ENCODE results near the gene RPUSD4.

DNA sequence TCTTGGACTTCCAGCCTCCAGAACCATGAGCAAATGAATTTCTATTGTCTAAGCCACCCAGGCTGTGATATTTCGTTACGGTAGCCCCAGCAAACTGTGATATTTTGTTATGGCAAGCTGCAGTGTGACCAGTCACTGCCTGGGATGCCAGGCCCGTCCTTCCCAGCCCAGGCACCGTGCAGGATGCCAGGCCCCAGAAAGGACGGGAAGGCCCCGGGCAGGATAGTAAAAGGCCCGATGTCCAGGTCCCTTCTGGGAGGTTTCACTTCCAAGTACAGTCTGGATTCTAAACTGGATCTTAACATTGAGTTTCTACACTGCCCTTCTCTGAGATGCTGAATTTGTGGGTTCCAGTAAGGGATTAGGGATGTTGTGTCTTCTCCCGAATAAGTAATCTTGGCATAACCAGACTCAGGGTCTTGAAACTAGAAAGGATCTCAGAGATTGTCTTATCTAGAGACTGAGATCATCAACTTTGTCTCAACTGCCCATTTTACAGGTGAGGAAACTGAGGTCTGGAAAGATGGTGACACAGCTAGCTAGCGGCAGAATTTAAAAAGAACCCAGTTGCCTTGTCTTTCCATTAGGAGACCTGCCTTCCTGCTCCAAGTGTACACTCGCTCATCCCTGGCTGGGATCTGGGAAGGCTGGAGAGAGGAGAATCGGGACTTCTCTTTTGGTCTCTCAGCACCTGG, 19.9 kb downstream of the RPUSD4 start:
- TF ChIP-seq EZH2 (IDR thresholded peaks at IDR 0.05; ENCODE audit: insufficient read depth, poor library complexity, severe bottlenecking) (no peak), EZH2phosphoT487 (IDR thresholded peaks at IDR 0.05; ENCODE audit: insufficient read depth, low read depth) (no peak)
